Measurements from ENCODE around the gene ZFR. TPM values are rescaled to one million over a fixed set of nuclear protein-coding genes. Genes with fewer than 3 reads are reported as not detected.

ZFR gene
- total and polyA plus RNA-seq, 4 donors, result 17.5 to 44.5 (median 30.8) TPM

GRCh38 chr5:32332361-32332760, 112.2 kb downstream of the ZFR start:
- whole genome bisulfite sequencing, result 88% methylated on average over 1 of the region's 1 CpG
- no peaks in the 10 kb centered on the region for H3K36me3 ChIP-seq (ENCODE audit: control insufficient read depth in 4 of 4, insufficient read depth in 3 of 4, low read depth in 1 of 4, low read length in 3 of 4)
- H3K27me3 ChIP-seq (ENCODE audit: control insufficient read depth in 4 of 4, insufficient read depth in 4 of 4, low read length in 3 of 4), result no peaks in the 10 kb centered on the region
- H3K4me1 ChIP-seq (ENCODE audit: control insufficient read depth in 4 of 4, insufficient read depth in 4 of 4, low read length in 3 of 4), result peaks cover 4 to 29% (median 23%) of the 10 kb centered on the region in 4 donors
- TF ChIP-seq HNF4G (IDR thresholded peaks at IDR 0.05) (no peak), FOXA2 (IDR thresholded peaks at IDR 0.05) (no peak), EGR1 (IDR thresholded peaks at IDR 0.05; ENCODE audit: low read depth in 2 of 2) (no peak), FOXA1 (IDR thresholded peaks at IDR 0.05) (no peak), GABPA (IDR thresholded peaks at IDR 0.05 in 1 of 2, conservative IDR thresholded peaks at IDR 0.05 in 1 of 2) (no peak), ZBTB33 (IDR thresholded peaks at IDR 0.05) (no peak), SP1 (IDR thresholded peaks at IDR 0.05) (no peak), YY1 (IDR thresholded peaks at IDR 0.05) (no peak), MAX (IDR thresholded peaks at IDR 0.05) (no peak), TAF1 (conservative IDR thresholded peaks at IDR 0.05) (no peak), RAD21 (IDR thresholded peaks at IDR 0.05) (no peak), RXRA (IDR thresholded peaks at IDR 0.05) (no peak), CTCF (IDR thresholded peaks at IDR 0.05; ENCODE audit: low read depth, low read length, missing input control) (no peak), REST (IDR thresholded peaks at IDR 0.05) (no peak), HNF4A (conservative IDR thresholded peaks at IDR 0.05) (no peak), ATF3 (IDR thresholded peaks at IDR 0.05) (no peak), JUND (IDR thresholded peaks at IDR 0.05) (no peak), NR2F2 (IDR thresholded peaks at IDR 0.05) (no peak)
- no peak for DNase-seq (ENCODE audit: low spot score)
- no peak overlapping the region for H3K4me3 ChIP-seq (ENCODE audit: low read depth in 1 of 3, low read length in 3 of 3)
- H3K27ac ChIP-seq (ENCODE audit: low read depth in 1 of 2, low read length in 2 of 2), result no peak overlapping the region
- H3K9me3 ChIP-seq (ENCODE audit: control insufficient read depth in 4 of 4, low read length in 3 of 4), result no peaks in the 10 kb centered on the region
- no peak overlapping the region for H3K9ac ChIP-seq (ENCODE audit: low read depth in 1 of 2, low read length in 2 of 2)
